Right lobe of liver (tissue), 6 donors: ENCODE results near the gene STAC3. TPM values are rescaled to one million over a fixed set of nuclear protein-coding genes. Genes with fewer than 3 reads are reported as not detected.

Experiments used
- ATAC-seq, 4 donors: fragments of 200-7000 bp; cut with Tn5 transposase; one replicate each; pipeline ENCODE4 v1.9.1; 2020; ENCODE audit warnings: mild to moderate bottlenecking in 4 of 4, moderate library complexity in 4 of 4
- DNase-seq, 3 donors: peaks; one replicate each; pipeline ENCODE4 v3.0.0-alpha.2; 2020
- H3K27ac ChIP-seq, 3 donors: fragments of 200-600 bp; one replicate each; pipeline ENCODE4 v1.8.0; 2022
- H3K27me3 ChIP-seq, 2 donors: fragments of 200-600 bp; one replicate each; pipeline ENCODE4 v1.8.0; 2022
- H3K36me3 ChIP-seq, 4 donors: fragments of 200-600 bp; sonication (generic) in 1 of 4; one replicate each; pipeline versions ENCODE4 v1.5.1 to v1.8.0; 2017 to 2022; ENCODE audit warnings: control low read depth in 1 of 4
- H3K4me1 ChIP-seq, 4 donors: fragments of 200-600 bp; sonication (generic) in 1 of 4; one replicate each; pipeline versions ENCODE4 v1.5.1 to v1.8.0; 2017 to 2022; ENCODE audit warnings: control low read depth in 1 of 4
- H3K4me3 ChIP-seq, 3 donors: fragments of 200-600 bp; one replicate each; pipeline ENCODE4 v1.8.0; 2022
- H3K9me3 ChIP-seq, 4 donors: fragments of 200-600 bp; sonication (generic) in 1 of 4; one replicate each; pipeline versions ENCODE4 v1.5.1 to v1.8.0; 2017 to 2022; ENCODE audit warnings: control low read depth in 1 of 4
- CTCF ChIP-seq, 4 donors: fragments of 200-600 bp in 3 of 4; fragments of 450-650 bp in 1 of 4; IDR thresholded peaks; one replicate each; pipeline versions ENCODE4 v1.5.1 to v1.8.0; 2016 to 2022; ENCODE audit warnings: antibody characterized with exemption in 4 of 4, mild to moderate bottlenecking in 2 of 4
- POLR2A ChIP-seq: fragments of 450-650 bp; IDR thresholded peaks from one replicate; pipeline ENCODE4 v1.6.1; 2017; ENCODE audit warnings: antibody characterized with exemption, mild to moderate bottlenecking
- WGBS: methylation state at CpG from one replicate; pipeline ENCODE4 v1.1.6; 2018; ENCODE audit warnings: low coverage, low lambda C conversion rate; ENCODE audit not compliant: insufficient coverage; ENCODE audit errors: missing lambda C conversion rate; 5-methylcytosine and 5-hydroxymethylcytosine counted together
- intact Hi-C, 2 donors: fragments of 100-400 bp; cut with DNase I; formaldehyde crosslinking; loops; one replicate each; pipeline versions ENCODE4 v1.11.2 to v1.14.1; 2022
- total RNA-seq, 6 experiments: library from RNA; depleted of rRNA in 2 of 6; stranded (reverse); fragments of >200 nt in 2 of 6; fragmentation: NEBNext Ultra II Directional in 3 of 6; extraction: Animal tissue kit (Norgen Biotek cat#: 25700) in 3 of 6; gene quantifications; one replicate each; pipeline versions ENCODE4 v1.1.0 to v1.2.4, GENCODE V29; 2016 to 2023
- donor health status: DM: no; HTN: yes; CAD: no.
- donor health status: DM: no; HTN: no; CAD: no.
- donor health status: DM: no; HTN: no; CAD: no.
- donor health status: DM: no; HTN: yes; CAD: no.
- donor health status: DM: no; HTN: yes; CAD: no.

The STAC3 gene
- total RNA-seq, 6 experiments from 2014 or later, result 0.98 to 4.5 (median 1.8) TPM

GRCh38 chr12:57248934-57249742 lies 1.8 kb downstream of the STAC3 start:
- TF ChIP-seq POLR2A, result no peak
- TF ChIP-seq CTCF (IDR thresholded peaks at IDR 0.05), result no peak
- Histone ChIP-seq H3K4me1 (peaks cover 0 to 7% (median 2%) of the 10 kb centered on the region in 4 donors), H3K27me3 (no peaks in the 10 kb centered on the region), H3K36me3 (no peaks in the 10 kb centered on the region), H3K9me3 (no peaks in the 10 kb centered on the region), H3K27ac (no peak overlapping the region), H3K4me3 (no peak overlapping the region)
- peak in 3 of 4 donors; percentile 11 to 48 (median 42) for ATAC-seq
- DNase-seq, result no peak
- intact Hi-C loops, result no loop called here
- 69% methylated on average over 6 of the region's 7 CpGs for WGBS

GRCh38 chr12:57247041-57247440 lies 3.9 kb downstream of the STAC3 start:
- intact Hi-C loops, result no loop called here
- DNase-seq (no peak), ATAC-seq (no peak)
- Histone ChIP-seq H3K27me3 (peaks cover 0 to 1% of the 10 kb centered on the region in 2 donors), H3K27ac (no peak overlapping the region), H3K36me3 (no peaks in the 10 kb centered on the region), H3K9me3 (no peaks in the 10 kb centered on the region), H3K4me3 (no peak overlapping the region), H3K4me1 (peaks cover 0 to 28% (median 9%) of the 10 kb centered on the region in 4 donors)
- TF ChIP-seq POLR2A, result no peak
- no peak for TF ChIP-seq CTCF (IDR thresholded peaks at IDR 0.05)
- WGBS, result 100% methylated on average over 1 of the region's 1 CpG

GRCh38 chr12:57244312-57244696 lies 6.7 kb downstream of the STAC3 start:
- Histone ChIP-seq H3K4me1 (peaks cover 0 to 40% (median 16%) of the 10 kb centered on the region in 4 donors), H3K4me3 (no peak overlapping the region), H3K27me3 (peaks cover 0 to 7% of the 10 kb centered on the region in 2 donors), H3K27ac (no peak overlapping the region), H3K36me3 (no peaks in the 10 kb centered on the region), H3K9me3 (no peaks in the 10 kb centered on the region)
- no peak for TF ChIP-seq POLR2A
- TF ChIP-seq CTCF (IDR thresholded peaks at IDR 0.05), result no peak
- whole genome bisulfite sequencing, result 78% methylated on average over 5 of the region's 6 CpGs
- DNase-seq (no peak), ATAC-seq (no peak)
- intact Hi-C loops, result loop anchor here in 1 of 2 donors (5.0 kb wide), 1 partner anchor 37 kb away; no protein-coding TSS in a partner anchor

GRCh38 chr12:57243521-57244311 lies 7.3 kb downstream of the STAC3 start:
- peak; percentile 82 to 84 (median 83) for DNase-seq
- Histone ChIP-seq H3K9me3 (no peaks in the 10 kb centered on the region), H3K4me1 (peaks cover 0 to 42% (median 16%) of the 10 kb centered on the region in 4 donors), H3K36me3 (no peaks in the 10 kb centered on the region), H3K4me3 (peak overlapping the region; percentile 26 to 39 (median 37)), H3K27ac (no peak overlapping the region), H3K27me3 (peaks cover 0 to 7% of the 10 kb centered on the region in 2 donors)
- TF ChIP-seq CTCF (IDR thresholded peaks at IDR 0.05), result peak; percentile 59 to 82 (median 78)
- no peak for TF ChIP-seq POLR2A
- ATAC-seq, result peak; percentile 42 to 58 (median 53)
- 8% methylated on average over 22 of the region's 41 CpGs for WGBS
- intact Hi-C loops, result loop anchor here in 1 of 2 donors (5.0 kb wide), 1 partner anchor 36 kb away; no protein-coding TSS in a partner anchor
